H1 (cell line): ENCODE results near the gene ALDH1A3. TPM values are rescaled to one million over a fixed set of nuclear protein-coding genes. Genes with fewer than 3 reads are reported as not detected.

Experiments used
- CTCF ChIA-PET: fragments of 300-600 bp; sonication (Branson Sonifier 250); formaldehyde crosslinking; loops from one replicate; lab custom pipeline; 2021; ENCODE audit not compliant: partially characterized antibody; lab: Charles Lee
- POLR2A ChIA-PET: fragments of 300-600 bp; sonication (Branson Sonifier 250); formaldehyde crosslinking; loops from one replicate; lab custom pipeline; 2021; ENCODE audit warnings: inconsistent platforms; ENCODE audit not compliant: partially characterized antibody; lab: Charles Lee
- DNase-seq, 2 experiments: peaks; one replicate each; pipeline versions ENCODE4 v3.0.0 to v3.0.0-alpha.2; 2010 to 2022; ENCODE audit warnings: low spot score in 2 of 2, low read depth in 1 of 2, mixed read lengths in 1 of 2
- FAIRE-seq: peaks from 2 replicates; lab custom pipeline; 2011; peaks lifted over from hg19 to GRCh38; lab: Jason Lieb, UNC
- H2AFZ ChIP-seq: 2 replicates; pipeline ENCODE4 v1.8.1; 2012; ENCODE audit warnings: low read length, inconsistent platforms
- H2AK5ac ChIP-seq: 2 replicates; pipeline ENCODE4 v1.6.1; 2013; ENCODE audit warnings: low read depth, low read length
- H2BK120ac ChIP-seq: replicated peaks from 2 replicates; pipeline ENCODE3; 2013; ENCODE audit warnings: low read depth, low read length, inconsistent platforms
- H2BK12ac ChIP-seq: 2 replicates; pipeline ENCODE4 v1.6.1; 2013; ENCODE audit warnings: low read depth, low read length
- H2BK15ac ChIP-seq: 2 replicates; pipeline ENCODE4 v1.6.1; 2013; ENCODE audit warnings: low read length
- H2BK20ac ChIP-seq: 2 replicates; pipeline ENCODE4 v1.6.1; 2013; ENCODE audit warnings: low read length
- H2BK5ac ChIP-seq: 2 replicates; pipeline ENCODE4 v1.6.1; 2013; ENCODE audit warnings: low read depth, low read length
- H3K14ac ChIP-seq: 2 replicates; pipeline ENCODE4 v1.6.1; 2013; ENCODE audit warnings: inconsistent platforms; ENCODE audit not compliant: insufficient read length
- H3K18ac ChIP-seq: 2 replicates; pipeline ENCODE4 v1.6.1; 2013; ENCODE audit warnings: low read length; ENCODE audit errors: extremely low read depth
- H3K23ac ChIP-seq: 2 replicates; pipeline ENCODE4 v1.6.1; 2013; ENCODE audit warnings: inconsistent platforms; ENCODE audit not compliant: insufficient read length
- H3K23me2 ChIP-seq: 2 replicates; pipeline ENCODE4 v1.6.1; 2013; ENCODE audit warnings: low read depth, low read length
- H3K27ac ChIP-seq: 2 replicates; pipeline ENCODE4 v1.6.1; 2011; ENCODE audit warnings: low read depth, low read length, inconsistent platforms
- H3K27me3 ChIP-seq, 4 experiments: replicated peaks in 1 of 4; 1 replicate in 1 of 4; 2 replicates in 3 of 4; pipeline versions ENCODE4 v1.6.1 to v1.8.1; 2011 to 2013; ENCODE audit warnings: low read length in 3 of 4, mild to moderate bottlenecking in 3 of 4, inconsistent platforms in 2 of 4, mixed read lengths in 2 of 4, moderate library complexity in 1 of 4; ENCODE audit not compliant: control insufficient read depth in 3 of 4, insufficient read depth in 3 of 4; ENCODE audit errors: extremely low read depth in 1 of 4
- H3K36me3 ChIP-seq, 4 experiments: 2 replicates each; pipeline versions ENCODE4 v1.6.1 to v1.8.1; 2011 to 2013; ENCODE audit warnings: mild to moderate bottlenecking in 4 of 4, low read length in 3 of 4, moderate library complexity in 2 of 4, control low read depth in 1 of 4, inconsistent platforms in 1 of 4; ENCODE audit not compliant: insufficient read depth in 4 of 4, control insufficient read depth in 2 of 4
- H3K4ac ChIP-seq: replicated peaks from 2 replicates; pipeline ENCODE3; 2013; ENCODE audit warnings: low read length, low read depth, mixed read lengths, inconsistent platforms; ENCODE audit not compliant: insufficient read length
- H3K4me1 ChIP-seq, 4 experiments: replicated peaks in 1 of 4; 1 replicate in 1 of 4; 2 replicates in 3 of 4; pipeline versions ENCODE4 v1.6.1 to v1.8.1; 2011 to 2013; ENCODE audit warnings: low read length in 3 of 4, inconsistent platforms in 2 of 4, mixed read lengths in 1 of 4; ENCODE audit not compliant: insufficient read depth in 4 of 4, control insufficient read depth in 3 of 4
- H3K4me2 ChIP-seq, 2 experiments: 2 replicates each; pipeline versions ENCODE4 v1.6.1 to v1.8.1; 2011 to 2013; ENCODE audit warnings: low read depth in 2 of 2, low read length in 2 of 2, control low read depth in 1 of 2, inconsistent platforms in 1 of 2, mild to moderate bottlenecking in 1 of 2; ENCODE audit not compliant: insufficient read depth in 1 of 2
- H3K4me3 ChIP-seq, 4 experiments: fragments of 200-600, 300-600 bp in 1 of 4; sonication (generic), shearing (Covaris generic), sonication (Bioruptor Twin) in 1 of 4; 2 replicates each; pipeline versions ENCODE4 v1.5.1 to v1.8.1; 2011 to 2016; ENCODE audit warnings: low read length in 4 of 4, low read depth in 3 of 4, control low read depth in 2 of 4, inconsistent platforms in 2 of 4, mild to moderate bottlenecking in 2 of 4, mixed read lengths in 1 of 4, moderate library complexity in 1 of 4; ENCODE audit not compliant: insufficient read depth in 2 of 4; ENCODE audit errors: extremely low read depth in 1 of 4
- H3K56ac ChIP-seq: replicated peaks from 2 replicates; pipeline ENCODE3; 2013; ENCODE audit warnings: low read depth, mild to moderate bottlenecking, mixed read lengths, low read length, inconsistent platforms; ENCODE audit not compliant: insufficient read length
- H3K79me1 ChIP-seq: 2 replicates; pipeline ENCODE4 v1.6.1; 2013; ENCODE audit warnings: low read depth, low read length, control low read depth
- H3K79me2 ChIP-seq, 2 experiments: 2 replicates each; pipeline versions ENCODE4 v1.6.1 to v1.8.1; 2012 to 2013; ENCODE audit warnings: low read length in 2 of 2, mild to moderate bottlenecking in 2 of 2, inconsistent platforms in 1 of 2; ENCODE audit not compliant: insufficient read depth in 2 of 2, control insufficient read depth in 1 of 2
- H3K9ac ChIP-seq, 4 experiments: replicated peaks in 1 of 4; 1 replicate in 1 of 4; 2 replicates in 3 of 4; pipeline versions ENCODE4 v1.6.1 to v1.8.1; 2011 to 2013; ENCODE audit warnings: low read depth in 3 of 4, low read length in 3 of 4, control low read depth in 2 of 4, mild to moderate bottlenecking in 2 of 4, moderate library complexity in 2 of 4, inconsistent platforms in 1 of 4; ENCODE audit errors: extremely low read depth in 1 of 4
- H3K9me3 ChIP-seq, 2 experiments: 2 replicates each; pipeline versions ENCODE4 v1.6.1 to v1.8.1; 2012 to 2013; ENCODE audit warnings: mild to moderate bottlenecking in 2 of 2, moderate library complexity in 2 of 2, control low read depth in 1 of 2, inconsistent platforms in 1 of 2, low read depth in 1 of 2, low read length in 1 of 2, mixed read lengths in 1 of 2; ENCODE audit not compliant: insufficient read depth in 2 of 2
- H4K20me1 ChIP-seq, 2 experiments: replicated peaks in 1 of 2; 2 replicates each; pipeline versions ENCODE3 to v1.8.1; 2011 to 2013; ENCODE audit warnings: inconsistent platforms in 2 of 2, low read length in 2 of 2, mild to moderate bottlenecking in 1 of 2; ENCODE audit not compliant: insufficient read depth in 2 of 2, control insufficient read depth in 1 of 2
- H4K5ac ChIP-seq: 2 replicates; pipeline ENCODE4 v1.6.1; 2013; ENCODE audit warnings: low read length, low read depth, mixed read lengths, inconsistent platforms; ENCODE audit not compliant: insufficient read length
- H4K8ac ChIP-seq: 2 replicates; pipeline ENCODE4 v1.8.0; 2013; ENCODE audit warnings: mild to moderate bottlenecking, moderate library complexity, low read length, inconsistent platforms; ENCODE audit not compliant: insufficient read depth; ENCODE audit errors: extremely low read depth
- H4K91ac ChIP-seq: replicated peaks from 2 replicates; pipeline ENCODE3; 2013; ENCODE audit warnings: low read length, mixed read lengths, inconsistent platforms; ENCODE audit not compliant: insufficient read length
- KDM5A ChIP-seq: fragments of 200-600 bp; IDR thresholded peaks from 2 replicates; pipeline ENCODE4 v1.7.1; 2012; ENCODE audit warnings: mild to moderate bottlenecking, low read length, inconsistent platforms, mixed read lengths
- TAF1 ChIP-seq: IDR thresholded peaks from 2 replicates; pipeline ENCODE4 v1.6.1; 2011; ENCODE audit warnings: mild to moderate bottlenecking, low read depth, low read length
- WGBS, 2 experiments: shearing (Covaris generic) in 1 of 2; methylation state at CpG; one replicate each; pipeline versions ENCODE4 v1.1.6 to v1.1.7; 2013 to 2015; ENCODE audit warnings: low lambda C conversion rate in 2 of 2, mixed read lengths in 2 of 2, inconsistent platforms in 1 of 2, low coverage in 1 of 2, missing lambda C conversion rate in 1 of 2; ENCODE audit not compliant: insufficient replicate concordance in 2 of 2, insufficient coverage in 1 of 2, insufficient read length in 1 of 2; ENCODE audit errors: extremely low coverage in 1 of 2, missing lambda C conversion rate in 1 of 2; 5-methylcytosine and 5-hydroxymethylcytosine counted together
- polyA plus RNA-seq, 7 experiments: library from polyadenylated mRNA; depleted of rRNA in 3 of 7; stranded (reverse) in 5 of 7; unstranded in 2 of 7; fragments of >200 nt in 5 of 7; fragments of 200-250 nt in 2 of 7; gene quantifications; 1 replicate in 5 of 7; 2 replicates in 1 of 7; 4 replicates in 1 of 7; pipeline versions ENCODE4 v1.2.1 to v1.2.3, GENCODE V29; 2011 to 2013; ENCODE audit warnings: missing spikeins in 2 of 7, mixed read lengths in 2 of 7
- total RNA-seq: library from RNA; stranded (reverse); fragmentation: NEBNext Ultra II Directional; extraction: Animal tissue kit (Norgen Biotek cat#: 25700); gene quantifications from 2 replicates; pipeline ENCODE4 v1.2.1, GENCODE V29; 2021

ALDH1A3 gene
- total and polyA plus RNA-seq, 2 of the 8 experiments (the other 6 are each of a cell fraction or from before 2014, with no cell fraction given), result 2.2 to 5.5 TPM

- Histone ChIP-seq H3K56ac (no peak overlapping the region), H2BK20ac (no peak overlapping the region), H3K9me3 (no peaks in the 10 kb centered on the region), H3K14ac (no peak overlapping the region), H3K4me3 (no peak overlapping the region), H3K18ac (no peak overlapping the region), H4K8ac (no peak overlapping the region; the same call in 1 of the 2 replicates), H4K91ac (no peak overlapping the region), H4K20me1 (no peaks in the 10 kb centered on the region), H2BK120ac (no peak overlapping the region), H3K27ac (no peak overlapping the region), H3K9ac (no peak overlapping the region), H2AK5ac (no peak overlapping the region), H3K36me3 (no peaks in the 10 kb centered on the region), H2BK12ac (no peak overlapping the region), H3K23me2 (no peaks in the 10 kb centered on the region), H3K79me2 (no peaks in the 10 kb centered on the region), H3K4me1 (no peaks in the 10 kb centered on the region; a peak in 1 of 7 replicates), H2AFZ (no peak overlapping the region), H2BK15ac (no peak overlapping the region), H4K5ac (no peak overlapping the region), H2BK5ac (no peak overlapping the region), H3K23ac (no peak overlapping the region), H3K27me3 (no peaks in the 10 kb centered on the region; a peak in 2 of 7 replicates), H3K4me2 (no peak overlapping the region), H3K4ac (no peak overlapping the region), H3K79me1 (no peaks in the 10 kb centered on the region)
- 71% methylated on average over 6 of the region's 6 CpGs; no CpG with 5 or more reads in 1 of the 2 experiments for WGBS, 2 experiments
- ChIA-PET POLR2A (interaction anchor here (0.9 kb wide), 1 partner anchor 14 kb away, joined by 3 read pairs; no protein-coding TSS in a partner anchor), CTCF (interaction anchor here (0.6 to 13.4 kb wide), 9 partner anchors 9 to 1666 kb away, joined by 3 to 150 read pairs (median 5); partner anchors contain the start of gene LRRK1)
- FAIRE-seq (no peak), DNase-seq (no peak)
- TF ChIP-seq KDM5A (no peak), TAF1 (no peak)
Observed at GRCh38 chr15:100908466-100908865, 28.8 kb downstream of the ALDH1A3 start.
